Gastrocnemius medialis (tissue), 4 donors: ENCODE measurements around the gene GALNT7.

ENCODE experiments used
- POLR2A ChIP-seq, 2 donors: fragments of 450-650 bp; IDR thresholded peaks; one replicate each; pipeline ENCODE4 v1.6.1; 2017; ENCODE audit warnings: antibody characterized with exemption in 2 of 2, mild to moderate bottlenecking in 2 of 2, moderate library complexity in 2 of 2
- TF ChIP-seq, protein P1 (sequence below), 5 experiments: fragments of 450-650 bp in 3 of 5; fragments of 200-600 bp in 2 of 5; sonication (generic) in 2 of 5; IDR thresholded peaks in 4 of 5; conservative IDR thresholded peaks in 1 of 5; 1 replicate in 4 of 5; 2 replicates in 1 of 5; pipeline ENCODE4 v1.5.1; 2016 to 2019; ENCODE audit warnings: antibody characterized with exemption in 5 of 5, mild to moderate bottlenecking in 3 of 5, moderate library complexity in 3 of 5

DNA sequence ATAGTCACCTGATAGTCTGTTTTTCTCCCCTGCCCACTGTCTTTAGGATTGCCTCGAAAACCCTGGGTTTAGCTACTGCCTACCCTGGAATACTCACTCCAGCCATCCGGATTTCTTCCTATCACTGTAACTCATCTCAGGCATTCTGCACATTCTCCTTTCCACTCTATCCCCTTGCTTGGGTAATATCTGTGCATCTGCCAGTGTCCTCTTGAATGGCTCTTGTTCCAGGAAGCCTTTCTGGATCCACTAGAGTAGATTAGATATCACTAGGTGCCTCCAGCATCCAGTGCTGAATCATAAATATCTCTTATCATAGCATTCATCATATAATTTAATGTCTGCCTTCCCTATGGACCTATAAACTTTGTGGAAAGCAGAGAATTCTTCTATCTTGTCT lies 17.1 kb upstream of the GALNT7 start:
- TF ChIP-seq, protein P1, sequence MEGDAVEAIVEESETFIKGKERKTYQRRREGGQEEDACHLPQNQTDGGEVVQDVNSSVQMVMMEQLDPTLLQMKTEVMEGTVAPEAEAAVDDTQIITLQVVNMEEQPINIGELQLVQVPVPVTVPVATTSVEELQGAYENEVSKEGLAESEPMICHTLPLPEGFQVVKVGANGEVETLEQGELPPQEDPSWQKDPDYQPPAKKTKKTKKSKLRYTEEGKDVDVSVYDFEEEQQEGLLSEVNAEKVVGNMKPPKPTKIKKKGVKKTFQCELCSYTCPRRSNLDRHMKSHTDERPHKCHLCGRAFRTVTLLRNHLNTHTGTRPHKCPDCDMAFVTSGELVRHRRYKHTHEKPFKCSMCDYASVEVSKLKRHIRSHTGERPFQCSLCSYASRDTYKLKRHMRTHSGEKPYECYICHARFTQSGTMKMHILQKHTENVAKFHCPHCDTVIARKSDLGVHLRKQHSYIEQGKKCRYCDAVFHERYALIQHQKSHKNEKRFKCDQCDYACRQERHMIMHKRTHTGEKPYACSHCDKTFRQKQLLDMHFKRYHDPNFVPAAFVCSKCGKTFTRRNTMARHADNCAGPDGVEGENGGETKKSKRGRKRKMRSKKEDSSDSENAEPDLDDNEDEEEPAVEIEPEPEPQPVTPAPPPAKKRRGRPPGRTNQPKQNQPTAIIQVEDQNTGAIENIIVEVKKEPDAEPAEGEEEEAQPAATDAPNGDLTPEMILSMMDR (IDR thresholded peaks at IDR 0.05 in 4 of 5, conservative IDR thresholded peaks at IDR 0.05 in 1 of 5): no peak
- no peak for TF ChIP-seq POLR2A (IDR thresholded peaks at IDR 0.05)
